Mesenchymal stem cell (in vitro differentiated cells and primary cell): ENCODE measurements around the gene CPT1B.

Source experiments
- DNase-seq: peaks from one replicate; pipeline ENCODE4 v3.0.0-alpha.2; 2013
- H2AFZ ChIP-seq: one replicate; pipeline ENCODE4 v1.6.1; 2013; ENCODE audit warnings: low read depth, mild to moderate bottlenecking, control low read depth, inconsistent platforms, low read length, moderate library complexity
- H2AK5ac ChIP-seq: 2 replicates; pipeline ENCODE4 v1.6.1; 2013; ENCODE audit warnings: low read length, moderate library complexity, mild to moderate bottlenecking, inconsistent platforms; ENCODE audit not compliant: severe bottlenecking
- H2BK120ac ChIP-seq: one replicate; pipeline ENCODE4 v1.6.1; 2013; ENCODE audit warnings: low read depth, mild to moderate bottlenecking, inconsistent platforms, low read length, moderate library complexity
- H2BK12ac ChIP-seq, 2 experiments: one replicate each; pipeline ENCODE4 v1.6.1; 2013; ENCODE audit warnings: inconsistent platforms in 2 of 2, low read length in 2 of 2, mild to moderate bottlenecking in 2 of 2, moderate library complexity in 2 of 2, control low read depth in 1 of 2
- H2BK15ac ChIP-seq: one replicate; pipeline ENCODE4 v1.6.1; 2013; ENCODE audit warnings: mild to moderate bottlenecking, low read depth, inconsistent platforms; ENCODE audit not compliant: poor library complexity, severe bottlenecking
- H2BK5ac ChIP-seq: 2 replicates; pipeline ENCODE4 v1.6.1; 2013; ENCODE audit warnings: low read depth, mild to moderate bottlenecking, low read length, control low read depth, inconsistent platforms; ENCODE audit not compliant: poor library complexity, severe bottlenecking
- H3K14ac ChIP-seq, 2 experiments: one replicate each; pipeline ENCODE4 v1.6.1; 2013; ENCODE audit warnings: inconsistent platforms in 2 of 2, low read length in 2 of 2, control low read depth in 1 of 2, mild to moderate bottlenecking in 1 of 2, moderate library complexity in 1 of 2
- H3K18ac ChIP-seq, 2 experiments: one replicate each; pipeline ENCODE4 v1.6.1; 2013; ENCODE audit warnings: inconsistent platforms in 2 of 2, low read length in 2 of 2, control low read depth in 1 of 2, low read depth in 1 of 2, mild to moderate bottlenecking in 1 of 2
- H3K23ac ChIP-seq, 2 experiments: one replicate each; pipeline ENCODE4 v1.6.1; 2013; ENCODE audit warnings: inconsistent platforms in 2 of 2, low read length in 2 of 2, mild to moderate bottlenecking in 2 of 2, moderate library complexity in 2 of 2, control low read depth in 1 of 2
- H3K27ac ChIP-seq: 2 replicates; pipeline ENCODE4 v1.5.1; 2013; ENCODE audit warnings: mild to moderate bottlenecking, moderate library complexity, low read length, control low read depth, inconsistent platforms; ENCODE audit not compliant: poor library complexity, severe bottlenecking
- H3K27me3 ChIP-seq, 2 experiments: 2 replicates each; pipeline versions ENCODE4 v1.6.1 to v1.7.0; 2013; ENCODE audit warnings: low read length in 2 of 2, mild to moderate bottlenecking in 2 of 2, moderate library complexity in 2 of 2, control low read depth in 1 of 2, inconsistent platforms in 1 of 2; ENCODE audit not compliant: control insufficient read depth in 1 of 2, insufficient read depth in 1 of 2
- H3K36me3 ChIP-seq, 2 experiments: 2 replicates each; pipeline versions ENCODE4 v1.6.1 to v1.7.0; 2013; ENCODE audit warnings: low read length in 2 of 2, control low read depth in 1 of 2, inconsistent platforms in 1 of 2, low read depth in 1 of 2, mild to moderate bottlenecking in 1 of 2; ENCODE audit not compliant: insufficient read depth in 2 of 2, control insufficient read depth in 1 of 2
- H3K4ac ChIP-seq, 2 experiments: one replicate each; pipeline ENCODE4 v1.6.1; 2013; ENCODE audit warnings: inconsistent platforms in 2 of 2, low read length in 2 of 2, mild to moderate bottlenecking in 2 of 2, moderate library complexity in 2 of 2, control low read depth in 1 of 2, low read depth in 1 of 2
- H3K4me1 ChIP-seq: 2 replicates; pipeline ENCODE4 v1.6.1; 2013; ENCODE audit warnings: low read depth, low read length, control low read depth; ENCODE audit not compliant: control insufficient read depth, insufficient read depth
- H3K4me2 ChIP-seq: 2 replicates; pipeline ENCODE4 v1.6.1; 2013; ENCODE audit warnings: low read length, mild to moderate bottlenecking, inconsistent platforms; ENCODE audit not compliant: poor library complexity, severe bottlenecking
- H3K4me3 ChIP-seq, 2 experiments: 2 replicates each; pipeline versions ENCODE4 v1.5.1 to v1.7.0; 2013; ENCODE audit warnings: low read length in 2 of 2, mild to moderate bottlenecking in 2 of 2, control low read depth in 1 of 2, low read depth in 1 of 2; ENCODE audit not compliant: insufficient read depth in 1 of 2
- H3K79me1 ChIP-seq: replicated peaks from 2 replicates; pipeline ENCODE4 v1.6.1; 2013; ENCODE audit warnings: mild to moderate bottlenecking, control low read depth, low read length, inconsistent platforms; ENCODE audit not compliant: poor library complexity, severe bottlenecking
- H3K9ac ChIP-seq: 2 replicates; pipeline ENCODE4 v1.7.0; 2013; ENCODE audit warnings: mild to moderate bottlenecking, low read length, moderate library complexity
- H3K9me3 ChIP-seq: 2 replicates; pipeline ENCODE4 v1.7.0; 2013; ENCODE audit warnings: mild to moderate bottlenecking, low read length; ENCODE audit not compliant: control insufficient read depth
- H4K8ac ChIP-seq: one replicate; pipeline ENCODE4 v1.6.1; 2013; ENCODE audit warnings: inconsistent platforms, mild to moderate bottlenecking, low read length, moderate library complexity
- H4K91ac ChIP-seq: one replicate; pipeline ENCODE4 v1.6.1; 2013; ENCODE audit warnings: mild to moderate bottlenecking, low read length, inconsistent platforms
- WGBS: methylation state at CpG from one replicate; pipeline ENCODE4 v1.1.7; 2013; ENCODE audit warnings: mixed read lengths; 5-methylcytosine and 5-hydroxymethylcytosine counted together

CPT1B gene

GRCh38 chr22:50581031-50581949, 3.1 kb upstream of the CPT1B start:
- H2BK120ac ChIP-seq, result no peak overlapping the region
- H2BK15ac ChIP-seq, result no peak overlapping the region
- peak overlapping the region in 1 of 2 experiments; percentile 6 for H3K14ac ChIP-seq
- H3K4me3 ChIP-seq, result peak overlapping the region; percentile 84 to 93
- no peak overlapping the region for H2AK5ac ChIP-seq
- H4K91ac ChIP-seq, result no peak overlapping the region
- no peak overlapping the region for H2AFZ ChIP-seq
- H3K4ac ChIP-seq, result peak overlapping the region in 1 of 2 experiments; percentile 13
- no peaks in the 10 kb centered on the region for H3K9me3 ChIP-seq
- H3K9ac ChIP-seq, result peak overlapping the region; percentile 97
- peaks cover 0 to 14% of the 10 kb centered on the region in 2 experiments for H3K27me3 ChIP-seq
- H3K4me2 ChIP-seq, result peak overlapping the region; percentile 29
- no peak overlapping the region for H3K23ac ChIP-seq
- peaks cover 21% of the 10 kb centered on the region for H3K79me1 ChIP-seq
- peak overlapping the region in 1 of 2 experiments; percentile 99 for H3K18ac ChIP-seq
- peaks cover 17 to 49% of the 10 kb centered on the region in 2 experiments for H3K36me3 ChIP-seq
- peaks cover 23% of the 10 kb centered on the region for H3K4me1 ChIP-seq
- peak overlapping the region in 1 of 2 experiments; percentile 4 for H2BK12ac ChIP-seq
- H4K8ac ChIP-seq, result no peak overlapping the region
- 95% methylated on average over 22 of the region's 22 CpGs for WGBS
- H3K27ac ChIP-seq, result no peak overlapping the region
- peak; percentile 18 for DNase-seq
- no peak overlapping the region for H2BK5ac ChIP-seq

- no peak overlapping the region for H4K8ac ChIP-seq
- H3K9ac ChIP-seq, result no peak overlapping the region
- peaks cover 21% of the 10 kb centered on the region for H3K79me1 ChIP-seq
- H2BK12ac ChIP-seq, result no peak overlapping the region
- no peak overlapping the region for H3K14ac ChIP-seq
- H3K18ac ChIP-seq, result no peak overlapping the region
- H3K27me3 ChIP-seq, result peaks cover 0 to 14% of the 10 kb centered on the region in 2 experiments
- no peak overlapping the region for H2AFZ ChIP-seq
- H3K27ac ChIP-seq, result no peak overlapping the region
- DNase-seq, result no peak
- no peak overlapping the region for H2BK120ac ChIP-seq
- H3K4me3 ChIP-seq, result no peak overlapping the region
- no peak overlapping the region for H3K4ac ChIP-seq
- peaks cover 17 to 58% of the 10 kb centered on the region in 2 experiments for H3K36me3 ChIP-seq
- no peak overlapping the region for H2AK5ac ChIP-seq
- no peaks in the 10 kb centered on the region for H3K9me3 ChIP-seq
- no peak overlapping the region for H3K23ac ChIP-seq
- no peak overlapping the region for H4K91ac ChIP-seq
- H2BK15ac ChIP-seq, result no peak overlapping the region
- 100% methylated on average over 1 of the region's 4 CpGs for WGBS
- no peak overlapping the region for H3K4me2 ChIP-seq
- no peak overlapping the region for H2BK5ac ChIP-seq
- H3K4me1 ChIP-seq, result peaks cover 23% of the 10 kb centered on the region
Observed at GRCh38 chr22:50579752-50580151, 1.5 kb upstream of the CPT1B start.

DNA sequence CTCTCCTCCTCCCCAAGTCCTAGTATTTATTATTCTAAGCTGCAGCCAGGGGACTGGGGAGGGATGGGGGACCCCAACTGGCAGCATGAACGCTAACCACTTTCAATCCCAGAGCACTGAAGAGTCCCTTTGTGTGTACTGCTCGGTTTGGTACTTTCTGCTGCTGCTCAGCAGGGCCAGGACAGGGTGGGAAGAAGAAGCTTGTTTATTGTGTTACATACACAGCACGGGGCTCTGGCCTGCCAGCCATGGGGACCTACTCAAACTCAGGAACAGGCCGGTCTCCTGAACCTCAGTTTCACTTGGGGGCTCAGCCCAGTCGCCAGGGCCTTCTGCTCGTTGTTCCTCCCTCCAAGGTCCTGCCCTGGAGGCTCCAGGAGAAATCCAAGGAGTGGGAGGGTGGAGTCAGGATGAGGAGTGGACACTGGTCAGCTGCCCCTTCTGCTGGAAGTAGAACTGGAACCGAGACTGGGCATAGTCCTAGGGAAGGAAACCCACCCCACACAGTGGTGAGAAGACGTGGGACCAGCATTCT, 616 bp upstream of the CPT1B start:
- Histone ChIP-seq H2AFZ (no peak overlapping the region), H3K18ac (no peak overlapping the region), H2BK12ac (no peak overlapping the region), H4K8ac (no peak overlapping the region), H3K23ac (no peak overlapping the region), H3K4me2 (no peak overlapping the region), H3K4ac (no peak overlapping the region), H2BK120ac (no peak overlapping the region), H3K9me3 (no peaks in the 10 kb centered on the region), H3K4me3 (peak overlapping the region in 1 of 2 experiments; percentile 18), H3K14ac (no peak overlapping the region), H2BK15ac (no peak overlapping the region), H3K27me3 (peaks cover 0 to 14% of the 10 kb centered on the region in 2 experiments), H3K36me3 (peaks cover 14 to 67% of the 10 kb centered on the region in 2 experiments), H2BK5ac (no peak overlapping the region), H3K79me1 (peaks cover 21% of the 10 kb centered on the region), H3K9ac (peak overlapping the region; percentile 17), H3K27ac (no peak overlapping the region), H3K4me1 (peaks cover 23% of the 10 kb centered on the region), H2AK5ac (no peak overlapping the region), H4K91ac (no peak overlapping the region)
- 83% methylated on average over 7 of the region's 8 CpGs for WGBS
- no peak for DNase-seq

DNA sequence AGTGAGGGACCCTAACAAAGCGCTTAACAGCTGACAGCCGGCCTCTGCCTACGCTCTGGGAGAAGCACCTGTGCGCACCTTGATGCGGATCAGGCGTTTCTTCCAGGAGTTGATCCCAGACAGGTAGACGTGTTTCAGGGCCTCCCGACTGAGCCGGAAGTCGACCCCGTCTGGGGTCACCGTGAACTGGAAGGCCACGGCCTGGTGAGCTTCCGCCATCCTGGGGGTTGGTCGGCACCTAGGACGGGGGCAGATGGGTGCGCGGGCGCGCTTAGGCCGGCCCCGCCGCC, 585 bp downstream of the CPT1B start:
- H3K4me2 ChIP-seq, result no peak overlapping the region
- DNase-seq, result no peak
- H3K27me3 ChIP-seq, result peaks cover 0 to 14% of the 10 kb centered on the region in 2 experiments
- peaks cover 21% of the 10 kb centered on the region for H3K4me1 ChIP-seq
- H3K14ac ChIP-seq, result no peak overlapping the region
- no peak overlapping the region for H2BK12ac ChIP-seq
- no peak overlapping the region for H3K18ac ChIP-seq
- no peak overlapping the region for H3K9ac ChIP-seq
- no peak overlapping the region for H2AFZ ChIP-seq
- no peak overlapping the region for H2BK5ac ChIP-seq
- no peak overlapping the region for H2AK5ac ChIP-seq
- H3K79me1 ChIP-seq, result peaks cover 16% of the 10 kb centered on the region
- no peaks in the 10 kb centered on the region for H3K9me3 ChIP-seq
- no peak overlapping the region for H3K4me3 ChIP-seq
- H3K36me3 ChIP-seq, result peaks cover 14 to 79% of the 10 kb centered on the region in 2 experiments
- no peak overlapping the region for H2BK120ac ChIP-seq
- H2BK15ac ChIP-seq, result no peak overlapping the region
- H3K27ac ChIP-seq, result no peak overlapping the region
- WGBS, result 96% methylated on average over 23 of the region's 23 CpGs
- H3K23ac ChIP-seq, result no peak overlapping the region
- no peak overlapping the region for H4K91ac ChIP-seq
- H4K8ac ChIP-seq, result no peak overlapping the region
- no peak overlapping the region for H3K4ac ChIP-seq
